Uterus (tissue), 4 donors: ENCODE measurements around the gene RAD51B. TPM values are rescaled to one million over a fixed set of nuclear protein-coding genes. Genes with fewer than 3 reads are reported as not detected.

Source experiments
- DNase-seq, 2 donors: peaks; one replicate each; pipeline ENCODE4 v3.0.0-alpha.2; 2019 to 2020
- H3K27ac ChIP-seq, 2 donors: fragments of 200-600 bp; sonication (generic); 1 replicate in 1 of 2; 2 replicates in 1 of 2; pipeline ENCODE4 v1.5.1; 2016 to 2018
- H3K27me3 ChIP-seq, 2 donors: fragments of 200-600 bp; sonication (generic); one replicate each; pipeline ENCODE4 v1.5.1; 2018 to 2019; ENCODE audit warnings: control low read depth in 1 of 2
- H3K36me3 ChIP-seq, 2 donors: fragments of 200-600 bp; sonication (generic); one replicate each; pipeline ENCODE4 v1.5.1; 2019; ENCODE audit warnings: control low read depth in 1 of 2
- H3K4me1 ChIP-seq, 2 donors: fragments of 200-600 bp; sonication (generic); one replicate each; pipeline ENCODE4 v1.5.1; 2018 to 2019; ENCODE audit warnings: control low read depth in 1 of 2
- H3K4me3 ChIP-seq, 2 donors: fragments of 200-600 bp; sonication (generic); 1 replicate in 1 of 2; 2 replicates in 1 of 2; pipeline ENCODE4 v1.5.1; 2018 to 2019; ENCODE audit warnings: mild to moderate bottlenecking in 1 of 2
- H3K9me3 ChIP-seq, 2 donors: fragments of 200-600 bp; sonication (generic); one replicate each; pipeline ENCODE4 v1.5.1; 2019; ENCODE audit warnings: control low read depth in 1 of 2
- POLR2A ChIP-seq, 2 donors: fragments of 450-650 bp; IDR thresholded peaks; one replicate each; pipeline ENCODE4 v1.6.1; 2016; ENCODE audit warnings: antibody characterized with exemption in 2 of 2, mild to moderate bottlenecking in 1 of 2, moderate library complexity in 1 of 2
- intact Hi-C: fragments of 100-400 bp; cut with DNase I; formaldehyde crosslinking; loops from one replicate; pipeline ENCODE4 v1.15.1; 2023; ENCODE audit warnings: low total_unique reads
- total RNA-seq, 4 donors: library from RNA; depleted of rRNA in 3 of 4; stranded (reverse); fragments of >200 nt in 3 of 4; gene quantifications; one replicate each; pipeline versions ENCODE4 v1.1.0 to v1.2.4, GENCODE V29; 2014 to 2023
- TF ChIP-seq, protein P1 (sequence below), 4 experiments: fragments of 200-600 bp in 2 of 4; fragments of 450-650 bp in 2 of 4; sonication (generic) in 2 of 4; IDR thresholded peaks; one replicate each; pipeline ENCODE4 v1.5.1; 2016 to 2019; ENCODE audit warnings: antibody characterized with exemption in 4 of 4, mild to moderate bottlenecking in 2 of 4, moderate library complexity in 1 of 4
- donor health status: DM: yes; HTN: yes; CAD: no.

RAD51B gene
- total RNA-seq, 4 donors from 2014 or later = 29.5 to 100.0 (median 70.3) TPM

- peaks cover 0 to 14% of the 10 kb centered on the region in 2 donors for H3K4me1 ChIP-seq
- TF ChIP-seq POLR2A (IDR thresholded peaks at IDR 0.05) = no peak
- TF ChIP-seq, protein P1, sequence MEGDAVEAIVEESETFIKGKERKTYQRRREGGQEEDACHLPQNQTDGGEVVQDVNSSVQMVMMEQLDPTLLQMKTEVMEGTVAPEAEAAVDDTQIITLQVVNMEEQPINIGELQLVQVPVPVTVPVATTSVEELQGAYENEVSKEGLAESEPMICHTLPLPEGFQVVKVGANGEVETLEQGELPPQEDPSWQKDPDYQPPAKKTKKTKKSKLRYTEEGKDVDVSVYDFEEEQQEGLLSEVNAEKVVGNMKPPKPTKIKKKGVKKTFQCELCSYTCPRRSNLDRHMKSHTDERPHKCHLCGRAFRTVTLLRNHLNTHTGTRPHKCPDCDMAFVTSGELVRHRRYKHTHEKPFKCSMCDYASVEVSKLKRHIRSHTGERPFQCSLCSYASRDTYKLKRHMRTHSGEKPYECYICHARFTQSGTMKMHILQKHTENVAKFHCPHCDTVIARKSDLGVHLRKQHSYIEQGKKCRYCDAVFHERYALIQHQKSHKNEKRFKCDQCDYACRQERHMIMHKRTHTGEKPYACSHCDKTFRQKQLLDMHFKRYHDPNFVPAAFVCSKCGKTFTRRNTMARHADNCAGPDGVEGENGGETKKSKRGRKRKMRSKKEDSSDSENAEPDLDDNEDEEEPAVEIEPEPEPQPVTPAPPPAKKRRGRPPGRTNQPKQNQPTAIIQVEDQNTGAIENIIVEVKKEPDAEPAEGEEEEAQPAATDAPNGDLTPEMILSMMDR (IDR thresholded peaks at IDR 0.05) = no peak
- peak overlapping the region; percentile 72 to 75 for H3K27ac ChIP-seq
- H3K36me3 ChIP-seq = no peaks in the 10 kb centered on the region
- DNase-seq = no peak
- H3K4me3 ChIP-seq = no peak overlapping the region
- H3K27me3 ChIP-seq = no peaks in the 10 kb centered on the region
- H3K9me3 ChIP-seq = no peaks in the 10 kb centered on the region
- intact Hi-C loops = no loop called here
Measured at GRCh38 chr14:68377006-68377405, 557.4 kb downstream of the RAD51B start.

GRCh38 chr14:68377459-68377858, 557.9 kb downstream of the RAD51B start:
- intact Hi-C loops = no loop called here
- no peaks in the 10 kb centered on the region for H3K36me3 ChIP-seq
- peak overlapping the region; percentile 72 to 75 for H3K27ac ChIP-seq
- TF ChIP-seq, protein P1 (IDR thresholded peaks at IDR 0.05) = no peak
- TF ChIP-seq POLR2A (IDR thresholded peaks at IDR 0.05) = no peak
- no peaks in the 10 kb centered on the region for H3K27me3 ChIP-seq
- DNase-seq = peak; percentile 46
- no peak overlapping the region for H3K4me3 ChIP-seq
- H3K9me3 ChIP-seq = no peaks in the 10 kb centered on the region
- peaks cover 0 to 14% of the 10 kb centered on the region in 2 donors for H3K4me1 ChIP-seq

GRCh38 chr14:68379510-68380328, 560.1 kb downstream of the RAD51B start:
- Histone ChIP-seq H3K27ac (peak overlapping the region; percentile 63 to 75), H3K4me1 (peaks cover 0 to 20% of the 10 kb centered on the region in 2 donors)
- DNase-seq = no peak

GRCh38 chr14:68380329-68380741, 560.8 kb downstream of the RAD51B start:
- H3K4me1 ChIP-seq = peaks cover 0 to 20% of the 10 kb centered on the region in 2 donors
- no peak overlapping the region for H3K4me3 ChIP-seq
- TF ChIP-seq, protein P1 (IDR thresholded peaks at IDR 0.05) = no peak
- TF ChIP-seq POLR2A (IDR thresholded peaks at IDR 0.05) = no peak
- H3K27me3 ChIP-seq = no peaks in the 10 kb centered on the region
- DNase-seq = no peak
- intact Hi-C loops = no loop called here
- H3K36me3 ChIP-seq = no peaks in the 10 kb centered on the region
- H3K9me3 ChIP-seq = no peaks in the 10 kb centered on the region
- peak overlapping the region; percentile 63 to 75 for H3K27ac ChIP-seq

More at GRCh38 chr14:68379510-68380328, 560.1 kb downstream of the RAD51B start:
- intact Hi-C loops = no loop called here
- no peak overlapping the region for H3K4me3 ChIP-seq
- H3K27me3 ChIP-seq = no peaks in the 10 kb centered on the region
- no peaks in the 10 kb centered on the region for H3K9me3 ChIP-seq
- no peaks in the 10 kb centered on the region for H3K36me3 ChIP-seq
- no peak for TF ChIP-seq POLR2A (IDR thresholded peaks at IDR 0.05)
- TF ChIP-seq, protein P1 (IDR thresholded peaks at IDR 0.05) = no peak

GRCh38 chr14:68384335-68384734, 564.8 kb downstream of the RAD51B start:
- DNase-seq = no peak
- Histone ChIP-seq H3K27me3 (no peaks in the 10 kb centered on the region), H3K9me3 (no peaks in the 10 kb centered on the region), H3K36me3 (no peaks in the 10 kb centered on the region), H3K4me3 (no peak overlapping the region), H3K27ac (peak overlapping the region; percentile 66 to 84), H3K4me1 (peaks cover 5 to 6% of the 10 kb centered on the region in 2 donors)
- intact Hi-C loops = no loop called here
- TF ChIP-seq POLR2A (IDR thresholded peaks at IDR 0.05) = no peak
- TF ChIP-seq, protein P1 (IDR thresholded peaks at IDR 0.05) = no peak
